ENCODE data around the gene MYLK.

MYLK gene

GRCh38 chr3:123637131-123637530 is 247.0 kb downstream of the MYLK start:
- DNase-seq: no peak

DNA sequence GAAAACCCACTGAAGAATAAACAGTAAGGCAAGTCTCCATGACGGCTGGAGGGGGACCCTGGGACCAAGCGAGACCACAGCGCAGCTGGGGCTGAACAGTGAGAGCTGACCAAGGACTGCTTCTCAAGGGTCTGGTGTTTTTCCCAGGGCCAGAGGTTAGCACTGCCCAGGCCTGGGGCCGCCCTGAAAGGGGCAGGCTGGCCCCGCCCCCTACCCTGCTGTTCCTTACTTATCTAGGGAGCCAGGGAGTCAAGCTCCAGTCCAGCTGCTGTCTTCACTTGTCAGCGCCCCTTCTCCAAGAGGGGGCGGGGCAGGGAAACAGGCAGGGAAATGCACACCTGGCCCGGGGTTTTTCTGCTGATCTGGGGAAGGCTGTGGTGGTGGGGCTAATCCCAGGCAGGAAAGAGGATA is 247.7 kb downstream of the MYLK start:
- no peak for DNase-seq

DNA sequence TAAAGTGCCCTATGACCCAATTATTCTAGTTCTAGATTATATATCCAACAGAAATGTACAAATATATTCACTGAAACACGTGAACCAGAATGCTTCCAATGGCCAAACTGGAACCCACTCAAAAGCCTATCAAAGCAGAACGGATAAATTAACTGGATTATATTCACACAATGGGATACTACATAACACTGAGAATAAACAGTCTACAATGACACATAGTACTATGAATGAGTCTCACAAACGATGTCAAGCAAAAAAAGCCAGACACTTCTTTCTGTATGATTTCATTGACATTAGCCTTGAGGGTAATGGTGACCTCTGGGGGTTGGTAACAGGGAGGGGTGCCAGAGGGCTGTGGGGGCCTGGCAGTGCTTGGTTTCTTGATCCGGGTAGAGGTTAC is 248.4 kb downstream of the MYLK start:
- no peak for DNase-seq

- no peak for DNase-seq
These were observed 248.9 kb downstream of the MYLK start for GRCh38 chr3:123635217-123635616.

DNA sequence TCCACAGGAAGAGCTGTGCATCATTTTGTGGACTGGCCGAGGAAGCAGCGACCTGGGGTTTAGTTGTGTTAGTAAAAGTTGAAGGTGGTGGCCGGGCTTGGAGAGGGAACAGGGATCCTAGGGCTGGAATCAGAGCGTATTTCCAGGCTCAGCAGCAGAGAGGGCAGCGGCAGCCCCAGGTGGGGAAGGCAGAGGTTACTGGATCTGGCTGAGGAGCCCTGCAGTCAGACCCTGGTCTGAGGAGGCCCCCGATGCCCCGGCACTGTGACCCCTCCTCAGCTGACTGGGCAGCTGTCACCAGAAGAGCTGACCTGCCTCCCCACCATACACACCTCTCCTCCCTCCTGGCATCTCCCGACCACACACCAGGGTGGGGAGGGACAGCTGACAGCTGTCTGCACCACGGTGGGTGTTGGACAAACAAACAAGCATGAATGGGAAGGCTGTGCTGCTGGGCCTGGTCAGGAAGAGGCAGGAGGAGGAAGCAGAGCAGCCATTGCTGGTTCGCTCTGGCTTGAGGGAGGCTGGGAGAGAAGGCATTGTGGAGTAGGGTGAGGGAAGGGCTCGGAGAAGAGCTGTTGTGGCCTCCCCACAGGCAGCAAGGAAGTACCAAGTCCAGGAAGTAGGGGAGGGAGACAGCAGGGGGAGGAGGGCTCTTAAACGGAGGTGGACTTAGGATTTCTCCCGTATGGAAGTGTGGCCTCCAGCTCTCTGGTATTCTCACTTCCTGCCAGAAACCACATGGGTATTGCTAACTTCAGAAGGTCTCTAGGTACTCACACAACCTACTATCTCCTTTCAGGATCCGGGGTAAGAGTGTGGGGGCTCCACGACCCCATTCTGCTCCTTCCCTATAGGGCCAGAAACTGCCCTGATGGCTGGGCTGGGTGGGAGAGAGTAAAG is 249.7 kb downstream of the MYLK start:
- DNase-seq: no peak

DNA sequence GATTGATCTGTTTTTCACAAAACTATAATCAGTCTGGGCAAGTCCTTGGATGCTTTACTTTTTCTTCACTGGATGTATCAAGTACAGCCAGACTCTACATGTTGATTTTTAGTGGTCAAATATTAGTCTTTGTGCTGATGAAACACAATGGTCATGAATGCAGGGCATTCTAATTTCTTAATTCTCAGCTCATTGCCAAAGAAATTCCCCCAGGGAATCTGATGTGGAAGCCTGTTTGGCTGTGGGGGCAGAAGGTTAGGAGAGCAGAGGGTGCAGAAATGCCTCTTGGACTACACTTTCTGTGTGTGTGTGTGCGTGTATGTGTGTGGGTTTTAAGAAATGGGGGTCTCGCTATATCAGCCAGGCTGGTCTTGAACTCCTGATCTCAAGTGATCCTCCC is 250.6 kb downstream of the MYLK start:
- no peak for DNase-seq

GRCh38 chr3:123632161-123632655 is 251.9 kb downstream of the MYLK start:
- no peak for DNase-seq

GRCh38 chr3:123629747-123630047 is 254.4 kb downstream of the MYLK start:
- DNase-seq: no peak

DNA sequence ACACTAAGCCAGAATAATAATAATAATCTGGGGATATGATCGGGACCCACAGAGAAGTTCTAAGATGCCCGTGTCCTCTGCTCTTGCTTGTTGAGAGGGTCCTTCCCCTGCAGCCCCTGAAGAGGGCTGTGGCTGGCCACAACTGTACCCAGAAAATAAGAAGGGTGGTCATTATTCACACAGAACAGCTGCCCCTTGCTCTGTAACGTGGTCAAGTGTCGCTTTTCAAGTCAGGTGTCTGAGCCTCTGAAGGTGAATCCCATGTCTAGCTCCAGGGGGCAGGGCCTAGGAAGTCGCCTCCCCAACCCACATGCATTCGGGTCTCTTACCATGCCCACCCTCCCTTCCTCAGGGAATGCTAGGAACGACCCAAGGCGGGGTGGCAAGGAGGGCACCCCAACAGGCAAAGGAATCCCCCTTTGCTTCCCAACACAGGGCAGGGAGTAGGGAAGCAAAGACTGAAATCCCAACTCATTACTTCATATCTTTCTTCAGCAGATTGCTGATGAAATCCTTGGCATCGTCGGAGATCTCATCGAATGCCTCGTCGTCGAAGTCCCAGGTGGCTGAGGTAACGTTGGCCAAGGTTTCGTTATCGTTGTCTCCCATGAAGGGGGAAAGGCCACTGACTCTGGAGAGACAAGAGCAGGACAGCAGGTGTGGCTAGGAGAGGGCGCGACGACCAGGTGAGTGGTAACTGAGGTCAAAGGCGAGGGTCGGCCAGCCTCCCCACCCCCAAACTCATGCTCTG is 255.0 kb downstream of the MYLK start:
- no peak for DNase-seq

- no peak for DNase-seq
These were observed 256.2 kb downstream of the MYLK start for GRCh38 chr3:123627673-123628670.

DNA sequence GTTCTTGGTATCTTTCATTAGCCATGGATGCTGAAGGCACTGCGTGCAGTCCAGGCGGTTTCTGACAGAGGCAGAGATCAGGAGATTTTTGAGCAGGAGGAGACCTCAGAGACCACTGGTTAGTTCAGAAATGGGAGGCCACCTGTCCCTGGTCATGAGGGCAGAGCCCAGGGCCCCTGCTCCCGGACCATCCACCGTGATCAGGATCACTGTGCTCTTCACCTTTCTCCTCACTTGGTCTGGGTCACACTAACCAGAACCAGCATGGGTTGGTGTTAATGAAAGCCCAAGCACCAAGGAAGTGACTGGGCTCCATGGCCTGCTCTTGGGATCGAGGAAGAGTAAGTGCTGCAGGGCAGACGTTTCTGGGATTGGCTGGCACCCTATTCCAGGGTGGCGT is 257.3 kb downstream of the MYLK start:
- DNase-seq: no peak

DNA sequence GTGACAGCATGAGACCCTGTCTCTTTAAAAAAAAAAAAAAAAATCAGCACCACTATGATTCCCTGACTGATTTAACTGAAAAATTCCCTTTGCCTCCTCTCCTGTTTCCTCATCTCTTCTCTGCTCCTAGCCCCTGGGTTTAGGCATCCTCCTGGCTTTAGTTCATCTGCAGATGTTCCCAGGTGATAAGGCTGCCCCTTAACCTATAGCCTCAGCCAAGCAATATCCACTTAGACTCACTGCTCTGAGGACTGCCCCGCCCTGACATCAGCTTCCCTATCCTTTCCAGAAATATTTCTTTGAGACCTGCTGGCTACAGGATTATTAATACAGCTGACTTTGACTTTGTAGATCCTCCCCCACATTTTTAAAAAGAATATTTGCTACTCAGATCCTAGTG is 259.8 kb downstream of the MYLK start:
- no peak for DNase-seq

- DNase-seq: no peak
These were observed 260.7 kb downstream of the MYLK start for GRCh38 chr3:123623346-123623880.

- no peak for DNase-seq
These were observed 261.4 kb downstream of the MYLK start for GRCh38 chr3:123622766-123623165.

DNA sequence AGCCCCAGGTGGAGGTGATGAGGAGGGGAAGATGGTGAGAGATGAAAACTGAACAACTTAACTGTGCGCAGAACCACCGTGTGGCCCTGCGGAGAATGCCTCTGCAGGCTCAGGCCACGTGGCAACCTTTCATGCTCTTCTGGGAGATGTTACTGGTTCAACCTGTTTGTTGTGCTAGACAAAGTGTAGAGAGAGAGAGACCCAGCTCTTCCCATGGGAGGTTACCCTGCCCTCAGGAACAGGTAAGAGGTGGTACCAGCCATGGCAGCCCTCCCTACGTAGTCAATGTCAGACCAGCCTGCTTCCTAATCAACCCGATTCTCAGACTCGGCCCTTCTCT is 262.3 kb downstream of the MYLK start:
- no peak for DNase-seq

DNA sequence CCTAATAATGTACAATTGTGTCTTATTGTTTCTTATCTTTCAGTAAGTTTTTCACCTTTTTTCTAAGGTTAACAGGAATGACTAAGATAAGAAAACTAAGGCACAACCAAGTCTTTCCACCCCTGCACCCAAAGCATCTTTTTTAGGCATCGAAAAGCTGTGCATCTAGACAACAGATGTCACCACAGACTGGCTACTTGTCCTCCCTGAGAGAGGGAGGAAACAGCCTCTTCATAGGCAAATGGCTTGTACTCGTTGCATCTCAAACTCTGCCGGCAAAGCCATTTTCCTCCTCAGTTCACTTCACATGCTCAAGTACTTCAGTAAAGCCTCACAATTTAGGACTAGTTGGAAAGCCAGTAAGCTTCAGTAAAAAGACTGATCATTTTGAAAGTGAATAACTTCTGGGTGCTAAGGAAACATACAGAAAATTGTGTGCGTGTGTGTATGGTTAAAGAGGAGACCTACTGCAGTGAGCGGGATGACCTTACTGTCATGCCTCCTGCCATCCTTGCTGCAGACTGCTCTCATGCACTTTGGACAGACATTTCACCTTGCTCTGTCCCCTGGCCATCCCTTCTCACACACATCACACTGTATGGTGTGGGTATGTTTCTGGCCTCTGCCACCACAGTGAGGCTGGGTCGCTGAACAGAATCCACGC is 262.8 kb downstream of the MYLK start:
- no peak for DNase-seq

- no peak for DNase-seq
These were observed 263.8 kb downstream of the MYLK start for GRCh38 chr3:123620343-123620742.

GRCh38 chr3:123618768-123619484 is 265.2 kb downstream of the MYLK start:
- no peak for DNase-seq

- no peak for DNase-seq
These were observed 265.9 kb downstream of the MYLK start for GRCh38 chr3:123618076-123618708.

GRCh38 chr3:123616593-123616992 is 267.5 kb downstream of the MYLK start:
- DNase-seq: no peak

DNA sequence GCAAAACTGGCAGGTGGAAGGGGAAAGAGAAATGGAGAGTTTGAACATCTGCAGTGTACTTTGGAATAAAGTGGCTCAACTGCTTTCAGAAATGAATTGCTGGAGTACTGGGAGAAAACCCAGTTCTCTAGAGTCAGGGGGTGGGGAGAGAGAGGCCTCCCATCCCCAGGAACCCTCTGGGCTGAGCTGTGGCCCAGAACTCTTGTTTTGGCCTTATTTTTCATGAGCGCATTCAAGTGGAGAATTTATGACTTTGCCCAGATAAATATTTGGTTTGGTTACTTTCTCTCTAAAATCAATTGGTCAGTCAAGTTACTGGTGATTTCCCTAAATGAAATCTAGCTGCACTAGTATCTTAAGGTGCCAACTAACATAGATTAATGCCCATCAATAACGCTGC is 270.6 kb downstream of the MYLK start:
- DNase-seq: no peak
